DND-41 (cell line): ENCODE measurements around the gene FUT7.

ENCODE experiments used
- EZH2 ChIP-seq: IDR thresholded peaks from 3 replicates; pipeline ENCODE4 v1.6.1; 2012; ENCODE audit warnings: borderline replicate concordance, low read depth, mild to moderate bottlenecking, moderate library complexity, low read length, inconsistent platforms; ENCODE audit not compliant: severe bottlenecking
- TF ChIP-seq, protein P1 (sequence below): IDR thresholded peaks from 2 replicates; pipeline ENCODE4 v1.5.1; 2012; ENCODE audit warnings: borderline replicate concordance, low read length, moderate library complexity, mild to moderate bottlenecking; ENCODE audit not compliant: poor library complexity, severe bottlenecking; ENCODE audit errors: extremely low read depth

- TF ChIP-seq, protein P1, sequence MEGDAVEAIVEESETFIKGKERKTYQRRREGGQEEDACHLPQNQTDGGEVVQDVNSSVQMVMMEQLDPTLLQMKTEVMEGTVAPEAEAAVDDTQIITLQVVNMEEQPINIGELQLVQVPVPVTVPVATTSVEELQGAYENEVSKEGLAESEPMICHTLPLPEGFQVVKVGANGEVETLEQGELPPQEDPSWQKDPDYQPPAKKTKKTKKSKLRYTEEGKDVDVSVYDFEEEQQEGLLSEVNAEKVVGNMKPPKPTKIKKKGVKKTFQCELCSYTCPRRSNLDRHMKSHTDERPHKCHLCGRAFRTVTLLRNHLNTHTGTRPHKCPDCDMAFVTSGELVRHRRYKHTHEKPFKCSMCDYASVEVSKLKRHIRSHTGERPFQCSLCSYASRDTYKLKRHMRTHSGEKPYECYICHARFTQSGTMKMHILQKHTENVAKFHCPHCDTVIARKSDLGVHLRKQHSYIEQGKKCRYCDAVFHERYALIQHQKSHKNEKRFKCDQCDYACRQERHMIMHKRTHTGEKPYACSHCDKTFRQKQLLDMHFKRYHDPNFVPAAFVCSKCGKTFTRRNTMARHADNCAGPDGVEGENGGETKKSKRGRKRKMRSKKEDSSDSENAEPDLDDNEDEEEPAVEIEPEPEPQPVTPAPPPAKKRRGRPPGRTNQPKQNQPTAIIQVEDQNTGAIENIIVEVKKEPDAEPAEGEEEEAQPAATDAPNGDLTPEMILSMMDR = no peak
- TF ChIP-seq EZH2 = no peak
These were observed 31.6 kb upstream of the FUT7 start for GRCh38 chr9:137063311-137064026.
